Endometrial microvascular endothelial cells (primary cell): Measurements from ENCODE around the gene METTL1. TPM values are rescaled to one million over a fixed set of nuclear protein-coding genes. Genes with fewer than 3 reads are reported as not detected.
"Not testable (repeated sequence)": the region's sequence is repeated elsewhere in the genome, so short reads cannot be mapped to it uniquely, and the experiment has no call there.

ENCODE experiments used
- in situ Hi-C: cut with HindIII; loops from 2 replicates; pipeline ENCODE4 v1.10.0; 2017; ENCODE audit warnings: low sequenced_read_pairs, low pct_unique_long_range_greater_than_20kb; ENCODE audit errors: inconsistent ontology term
- total RNA-seq: library from RNA; depleted of rRNA; stranded (reverse); fragments of >200 nt; gene quantifications from one replicate; pipeline ENCODE4 v1.2.3, GENCODE V29; 2015; ENCODE audit errors: inconsistent ontology term

METTL1 gene
- 15.3 TPM for total RNA-seq

GRCh38 chr12:57771873-57772428 lies at the start of gene METTL1:
TSS of gene METTL1 (minus strand) at chr12:57772105. CDS start at chr12:57772083, 22 bp downstream.
- in situ Hi-C loops, result no loop called here

GRCh38 chr12:57821015-57821414 lies 49.1 kb upstream of the METTL1 start:
- in situ Hi-C loops, result not testable (repeated sequence)

- in situ Hi-C loops, result not testable (repeated sequence)
Measured at GRCh38 chr12:57820119-57820518, 48.2 kb upstream of the METTL1 start.

- in situ Hi-C loops, result not testable (repeated sequence)
Measured at GRCh38 chr12:57817990-57818331, 46.1 kb upstream of the METTL1 start.

- in situ Hi-C loops, result no loop called here
Measured at GRCh38 chr12:57817261-57817989, 45.5 kb upstream of the METTL1 start.

- in situ Hi-C loops, result no loop called here
Measured at GRCh38 chr12:57816855-57817151, 44.9 kb upstream of the METTL1 start.

- in situ Hi-C loops, result no loop called here
Measured at GRCh38 chr12:57816001-57816854, 44.3 kb upstream of the METTL1 start.

- in situ Hi-C loops, result no loop called here
Measured at GRCh38 chr12:57815177-57816000, 43.5 kb upstream of the METTL1 start.

- in situ Hi-C loops, result no loop called here
Measured at GRCh38 chr12:57813971-57814772, 42.3 kb upstream of the METTL1 start.

- in situ Hi-C loops, result no loop called here
Measured at GRCh38 chr12:57813111-57813970, 41.4 kb upstream of the METTL1 start.

- in situ Hi-C loops, result no loop called here
Measured at GRCh38 chr12:57811028-57811755, 39.3 kb upstream of the METTL1 start.

- in situ Hi-C loops, result no loop called here
Measured at GRCh38 chr12:57810450-57810849, 38.5 kb upstream of the METTL1 start.

GRCh38 chr12:57809425-57809824 lies 37.5 kb upstream of the METTL1 start:
- in situ Hi-C loops, result no loop called here

- in situ Hi-C loops, result no loop called here
Measured at GRCh38 chr12:57808351-57808750, 36.4 kb upstream of the METTL1 start.

- in situ Hi-C loops, result no loop called here
Measured at GRCh38 chr12:57807285-57807684, 35.4 kb upstream of the METTL1 start.

- in situ Hi-C loops, result no loop called here
Measured at GRCh38 chr12:57806677-57807076, 34.8 kb upstream of the METTL1 start.

- in situ Hi-C loops, result no loop called here
Measured at GRCh38 chr12:57803319-57803893, 31.5 kb upstream of the METTL1 start.
